ENCODE results near the gene ACOT7. TPM values are rescaled to one million over a fixed set of nuclear protein-coding genes. Genes with fewer than 3 reads are reported as not detected.

Gene ACOT7
- total RNA-seq, 4 donors from 2014 or later, result 18.6 to 29.4 (median 23.2) TPM

DNA sequence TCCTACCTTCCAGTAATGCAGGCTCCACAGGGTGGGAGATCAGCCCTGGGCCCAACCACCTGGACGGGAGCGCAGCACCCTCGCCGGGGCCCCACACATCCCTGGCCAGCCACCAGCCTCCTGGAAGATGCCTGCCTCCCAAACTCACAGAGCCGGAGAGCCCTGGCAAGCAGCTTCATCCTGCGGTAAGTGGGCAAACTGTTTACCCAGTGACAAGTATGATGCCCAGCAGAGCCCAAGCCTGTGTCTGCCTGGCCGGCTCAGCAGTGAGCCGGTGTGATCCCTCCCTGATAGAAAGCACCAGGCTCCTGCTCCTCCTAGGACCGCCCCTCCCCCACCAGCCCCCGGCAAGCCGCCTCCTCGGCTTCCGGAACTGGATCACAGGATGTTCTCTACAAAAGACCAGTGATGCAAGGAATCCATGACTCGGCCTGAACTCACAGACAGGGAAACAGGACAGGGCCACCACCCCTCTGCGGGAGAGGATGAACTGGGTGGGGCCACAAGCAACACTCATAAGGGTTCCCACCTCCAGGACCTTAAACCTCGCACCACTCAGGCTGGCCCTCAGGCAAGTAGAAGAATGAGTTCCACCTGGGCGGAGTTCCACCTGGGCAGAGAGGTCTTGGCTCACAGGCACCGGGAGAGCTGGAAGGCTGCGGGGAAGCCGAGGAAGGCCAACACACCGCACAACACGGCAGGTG is 7.9 kb downstream of the ACOT7 start:
- Histone ChIP-seq H3K4me3 (no peak overlapping the region), H3K4me1 (peaks cover 0 to 7% (median 2%) of the 10 kb centered on the region in 4 donors), H3K36me3 (no peaks in the 10 kb centered on the region), H3K27ac (peak overlapping the region in 2 of 4 donors; percentile 54 to 60), H3K27me3 (no peaks in the 10 kb centered on the region), H3K9me3 (no peaks in the 10 kb centered on the region)
- 76 to 81% methylated on average over 5 to 12 of the region's 22 CpGs for WGBS, 2 donors
- DNase-seq (ENCODE audit: low spot score in 2 of 2), result no peak
- no peak for TF ChIP-seq POLR2A (IDR thresholded peaks at IDR 0.05)
- TF ChIP-seq EP300 (IDR thresholded peaks at IDR 0.05), result no peak
- TF ChIP-seq, protein P1, sequence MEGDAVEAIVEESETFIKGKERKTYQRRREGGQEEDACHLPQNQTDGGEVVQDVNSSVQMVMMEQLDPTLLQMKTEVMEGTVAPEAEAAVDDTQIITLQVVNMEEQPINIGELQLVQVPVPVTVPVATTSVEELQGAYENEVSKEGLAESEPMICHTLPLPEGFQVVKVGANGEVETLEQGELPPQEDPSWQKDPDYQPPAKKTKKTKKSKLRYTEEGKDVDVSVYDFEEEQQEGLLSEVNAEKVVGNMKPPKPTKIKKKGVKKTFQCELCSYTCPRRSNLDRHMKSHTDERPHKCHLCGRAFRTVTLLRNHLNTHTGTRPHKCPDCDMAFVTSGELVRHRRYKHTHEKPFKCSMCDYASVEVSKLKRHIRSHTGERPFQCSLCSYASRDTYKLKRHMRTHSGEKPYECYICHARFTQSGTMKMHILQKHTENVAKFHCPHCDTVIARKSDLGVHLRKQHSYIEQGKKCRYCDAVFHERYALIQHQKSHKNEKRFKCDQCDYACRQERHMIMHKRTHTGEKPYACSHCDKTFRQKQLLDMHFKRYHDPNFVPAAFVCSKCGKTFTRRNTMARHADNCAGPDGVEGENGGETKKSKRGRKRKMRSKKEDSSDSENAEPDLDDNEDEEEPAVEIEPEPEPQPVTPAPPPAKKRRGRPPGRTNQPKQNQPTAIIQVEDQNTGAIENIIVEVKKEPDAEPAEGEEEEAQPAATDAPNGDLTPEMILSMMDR (IDR thresholded peaks at IDR 0.05), result no peak

DNA sequence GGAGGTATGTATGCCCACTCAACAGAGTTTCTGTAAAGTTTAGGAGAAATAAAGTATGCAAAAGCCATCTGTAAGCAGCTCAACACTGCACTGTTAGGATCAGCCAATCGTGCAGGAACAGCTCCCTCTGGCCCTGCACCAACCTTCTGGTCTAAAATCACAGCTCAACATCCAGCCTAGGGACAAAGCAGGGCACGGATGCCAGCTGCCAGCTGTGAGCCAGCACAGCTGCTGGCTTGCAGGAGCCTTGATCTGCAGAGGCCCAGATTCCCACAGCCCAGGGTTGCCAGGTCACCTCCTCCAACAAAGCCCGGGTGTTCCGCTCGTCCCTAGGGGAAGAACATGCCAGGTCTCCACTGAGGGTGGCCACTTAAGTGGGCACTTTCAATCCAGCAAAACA is 8.6 kb downstream of the ACOT7 start:
- Histone ChIP-seq H3K4me3 (no peak overlapping the region), H3K27me3 (no peaks in the 10 kb centered on the region), H3K27ac (peak overlapping the region in 2 of 4 donors; percentile 36 to 60), H3K9me3 (peaks cover 0 to 5% (median 0%) of the 10 kb centered on the region in 4 donors), H3K4me1 (peaks cover 0 to 7% (median 2%) of the 10 kb centered on the region in 4 donors), H3K36me3 (no peaks in the 10 kb centered on the region)
- WGBS, 2 donors, result 53 to 54% methylated on average over 5 of the region's 5 CpGs
- DNase-seq (ENCODE audit: low spot score in 2 of 2), result no peak
- TF ChIP-seq, protein P1 (IDR thresholded peaks at IDR 0.05), result no peak
- TF ChIP-seq POLR2A (IDR thresholded peaks at IDR 0.05) (no peak), EP300 (IDR thresholded peaks at IDR 0.05) (no peak)

DNA sequence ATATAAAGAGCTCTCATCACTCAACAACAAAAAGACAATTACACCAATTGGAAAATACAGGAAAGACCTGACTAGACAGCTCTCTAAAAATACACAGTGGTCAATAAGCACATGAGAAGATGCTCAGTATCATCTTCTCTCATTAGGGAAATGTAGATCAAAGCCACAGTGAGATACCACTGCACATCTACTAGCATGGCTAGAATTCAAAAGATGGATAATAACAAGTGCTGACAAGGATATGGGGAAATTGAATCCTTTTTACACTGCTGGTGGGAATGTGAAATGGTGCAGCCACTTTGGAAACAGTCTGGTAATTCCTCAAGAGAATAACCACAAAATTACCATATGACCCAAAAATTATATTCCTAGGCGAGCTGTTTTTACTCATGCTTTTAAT is 9.4 kb downstream of the ACOT7 start:
- no peak overlapping the region for H3K4me3 ChIP-seq
- TF ChIP-seq EP300 (IDR thresholded peaks at IDR 0.05) (no peak), POLR2A (IDR thresholded peaks at IDR 0.05) (no peak)
- TF ChIP-seq, protein P1 (IDR thresholded peaks at IDR 0.05), result no peak
- H3K4me1 ChIP-seq, result peaks cover 0 to 7% (median 2%) of the 10 kb centered on the region in 4 donors
- no peak for DNase-seq (ENCODE audit: low spot score in 2 of 2)
- H3K36me3 ChIP-seq, result no peaks in the 10 kb centered on the region
- H3K27me3 ChIP-seq, result no peaks in the 10 kb centered on the region
- peaks cover 0 to 8% (median 0%) of the 10 kb centered on the region in 4 donors for H3K9me3 ChIP-seq
- H3K27ac ChIP-seq, result no peak overlapping the region
- WGBS, 2 donors, result 97 to 100% methylated on average over 1 of the region's 1 CpG

DNA sequence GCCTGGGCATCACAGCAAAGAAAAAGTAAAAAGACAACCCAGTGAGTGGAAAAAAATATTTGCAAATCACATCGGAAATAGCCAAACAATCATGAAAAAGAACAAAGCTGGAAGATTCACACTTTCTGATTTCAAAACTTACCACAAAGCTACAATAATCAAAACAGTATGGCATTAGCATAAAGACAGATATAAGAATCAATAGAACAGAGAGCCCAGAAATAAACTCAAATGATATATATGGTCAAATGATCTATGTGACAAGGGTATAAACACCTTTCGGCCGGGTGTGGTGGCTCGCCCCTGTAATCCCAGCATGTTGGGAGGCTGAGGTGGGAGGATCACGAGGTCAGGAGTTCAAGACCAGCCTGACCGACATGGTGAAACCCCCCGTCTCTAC is 13.5 kb downstream of the ACOT7 start:
- 93 to 95% methylated on average over 7 of the region's 7 CpGs for WGBS, 2 donors
- no peaks in the 10 kb centered on the region for H3K4me1 ChIP-seq

More for the DNA sequence above, 13.5 kb downstream of the ACOT7 start:
- TF ChIP-seq, protein P1 (IDR thresholded peaks at IDR 0.05), result no peak
- TF ChIP-seq POLR2A (IDR thresholded peaks at IDR 0.05) (no peak), EP300 (IDR thresholded peaks at IDR 0.05) (no peak)
- Histone ChIP-seq H3K27me3 (no peaks in the 10 kb centered on the region), H3K4me3 (no peak overlapping the region), H3K27ac (no peak overlapping the region), H3K36me3 (no peaks in the 10 kb centered on the region), H3K9me3 (peaks cover 0 to 8% (median 0%) of the 10 kb centered on the region in 4 donors)
- no peak for DNase-seq (ENCODE audit: low spot score in 2 of 2)
